NT2/D1 (cell line): ENCODE measurements around the gene RSKR.

ENCODE experiments used
- DNase-seq: peaks from one replicate; pipeline ENCODE4 v3.0.0-alpha.2; 2011; ENCODE audit warnings: low read depth, low spot score
- H3K27me3 ChIP-seq: 2 replicates; pipeline ENCODE4 v1.6.0; 2011; ENCODE audit warnings: mild to moderate bottlenecking; ENCODE audit not compliant: insufficient read length, insufficient read depth
- H3K36me3 ChIP-seq: 2 replicates; pipeline ENCODE4 v1.6.1; 2011; ENCODE audit warnings: mild to moderate bottlenecking, low read length, mixed read lengths; ENCODE audit not compliant: insufficient read depth, insufficient read length
- H3K4me1 ChIP-seq: 2 replicates; pipeline ENCODE4 v1.5.1; 2011; ENCODE audit not compliant: insufficient read depth, insufficient read length
- H3K4me3 ChIP-seq: 2 replicates; pipeline ENCODE4 v1.5.1; 2011; ENCODE audit warnings: low read depth; ENCODE audit not compliant: insufficient read length
- H3K9ac ChIP-seq: 2 replicates; pipeline ENCODE4 v1.6.0; 2011; ENCODE audit warnings: low read depth; ENCODE audit not compliant: insufficient read length
- H3K9me3 ChIP-seq: 2 replicates; pipeline ENCODE4 v1.5.1; 2011; ENCODE audit warnings: mild to moderate bottlenecking, low read length; ENCODE audit not compliant: insufficient read depth
- SUZ12 ChIP-seq: IDR thresholded peaks from 2 replicates; pipeline ENCODE4 v1.6.1; 2011; ENCODE audit not compliant: insufficient read length, insufficient read depth; ENCODE audit errors: extremely low read depth
- YY1 ChIP-seq: IDR thresholded peaks from 2 replicates; pipeline ENCODE4 v1.6.1; 2011; ENCODE audit not compliant: insufficient read length, insufficient read depth
- ZNF274 ChIP-seq: IDR thresholded peaks from 2 replicates; pipeline ENCODE4 v1.6.1; 2011; ENCODE audit warnings: mild to moderate bottlenecking, low read depth, low read length

Gene RSKR

DNA sequence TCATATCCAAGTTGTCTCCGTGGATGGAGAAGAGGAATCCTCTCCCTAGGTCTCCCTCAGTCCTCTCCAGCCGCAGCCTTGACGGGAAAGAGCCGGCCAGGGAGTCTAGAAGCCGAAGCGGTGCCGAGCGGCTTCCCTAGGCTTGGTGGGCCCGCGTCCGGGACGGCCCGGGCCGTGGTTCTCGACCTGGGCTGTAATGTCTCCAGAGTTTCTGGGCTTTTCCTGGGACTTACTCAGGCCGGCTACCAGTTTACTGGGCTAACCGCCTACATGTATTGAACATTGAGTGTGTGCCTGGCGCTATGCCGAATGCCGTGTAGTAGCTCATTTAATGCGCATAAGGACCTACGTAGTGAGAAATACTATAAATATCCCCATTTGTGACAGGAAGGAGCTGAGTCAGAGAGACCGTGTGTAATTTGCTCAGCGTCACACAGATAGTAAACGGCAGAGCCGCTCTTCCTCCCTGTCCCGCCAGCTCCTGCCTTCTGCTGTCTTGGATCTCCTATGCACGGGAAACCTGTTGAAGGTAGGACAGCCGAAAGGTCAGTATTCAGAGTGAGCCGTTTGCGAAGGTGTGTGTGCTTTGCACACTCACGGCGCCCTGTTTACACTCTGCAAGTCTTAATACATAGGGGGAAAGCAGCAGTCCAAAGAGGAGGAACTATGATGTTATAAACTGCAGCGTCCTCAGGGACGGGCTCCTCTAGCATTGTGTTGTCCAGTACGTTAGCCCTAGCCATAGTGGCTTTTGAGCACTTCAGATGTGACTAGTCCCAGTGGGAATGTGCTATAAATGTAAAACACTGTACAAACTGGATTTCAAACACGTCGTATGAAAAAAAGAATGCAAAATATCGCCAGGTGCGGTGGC, 14.4 kb downstream of the RSKR start:
- Histone ChIP-seq H3K9ac (peak overlapping the region; percentile 83), H3K27me3 (no peaks in the 10 kb centered on the region), H3K4me1 (no peaks in the 10 kb centered on the region), H3K36me3 (peaks cover 8% of the 10 kb centered on the region), H3K4me3 (peak overlapping the region; percentile 82), H3K9me3 (no peaks in the 10 kb centered on the region)
- DNase-seq: no peak
- TF ChIP-seq YY1: no peak
- TF ChIP-seq SUZ12: no peak
- TF ChIP-seq ZNF274: no peak

DNA sequence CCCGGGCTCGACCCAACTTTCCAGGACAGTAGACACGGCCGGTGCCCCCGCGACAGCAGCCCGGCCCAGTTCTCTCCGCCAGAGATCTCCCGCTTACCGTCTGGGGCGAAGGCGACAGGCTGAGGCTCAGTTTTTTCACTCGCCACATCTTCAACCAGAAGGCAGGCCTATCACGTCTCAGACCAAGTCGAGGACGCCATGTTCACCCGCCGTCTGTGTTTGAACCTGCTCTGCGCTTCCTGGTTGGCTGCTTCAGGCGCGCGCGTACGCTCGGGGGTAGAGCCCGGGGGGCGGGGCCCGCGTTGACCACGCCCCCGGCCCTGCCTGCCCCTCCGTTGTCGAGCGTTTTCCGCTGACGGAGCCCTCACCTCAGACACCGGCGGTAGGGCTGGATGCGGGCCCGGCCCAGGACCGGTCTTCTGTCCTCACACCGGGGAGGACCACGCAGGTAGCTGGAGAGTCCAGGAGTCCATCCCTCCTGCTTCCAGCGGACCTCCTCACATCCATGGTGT, 15.1 kb downstream of the RSKR start, which contains the start of gene SPAG5:
TSS of gene SPAG5 (minus strand) at position 227 of the 512 bp plus-strand sequence. CDS start at position 148, 79 bp downstream.
- H3K4me3 ChIP-seq: peak within 1 kb of the TSS; percentile 82
- TF ChIP-seq YY1: peak; percentile 45
- no peak for TF ChIP-seq SUZ12
- no peak for TF ChIP-seq ZNF274
- H3K9ac ChIP-seq: peak within 1 kb of the TSS; percentile 91
- no peaks in the 10 kb centered on the region for H3K4me1 ChIP-seq
- H3K27me3 ChIP-seq: no peaks in the 10 kb centered on the region
- H3K36me3 ChIP-seq: peaks cover 10% of the 10 kb centered on the region
- DNase-seq: peak; percentile 84
- no peaks in the 10 kb centered on the region for H3K9me3 ChIP-seq

DNA sequence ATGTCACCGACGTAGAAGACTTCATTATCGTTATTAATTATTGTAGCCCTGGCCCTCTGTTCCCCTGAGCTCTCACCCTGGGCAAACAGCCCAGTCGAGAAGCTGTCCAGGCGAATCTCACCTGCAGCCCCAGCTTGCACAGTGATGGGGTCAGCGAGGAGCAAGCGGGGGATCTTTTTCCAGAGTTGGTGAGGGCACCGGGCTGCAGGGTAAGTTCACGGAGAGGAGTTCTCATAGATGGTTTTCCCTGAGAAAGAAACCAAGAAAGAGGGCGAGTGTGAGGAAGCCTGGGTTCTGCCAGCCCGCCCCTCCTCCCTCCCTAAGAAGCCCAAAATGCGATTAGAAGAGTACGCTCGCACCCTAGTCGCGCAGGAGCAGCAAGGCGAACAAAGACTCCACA, 15.6 kb downstream of the RSKR start:
- no peak for DNase-seq
- Histone ChIP-seq H3K9me3 (no peaks in the 10 kb centered on the region), H3K36me3 (peaks cover 10% of the 10 kb centered on the region), H3K27me3 (no peaks in the 10 kb centered on the region), H3K4me1 (no peaks in the 10 kb centered on the region), H3K4me3 (peak overlapping the region; percentile 82), H3K9ac (peak overlapping the region; percentile 91)
- TF ChIP-seq ZNF274: no peak
- TF ChIP-seq SUZ12: no peak
- TF ChIP-seq YY1: no peak

DNA sequence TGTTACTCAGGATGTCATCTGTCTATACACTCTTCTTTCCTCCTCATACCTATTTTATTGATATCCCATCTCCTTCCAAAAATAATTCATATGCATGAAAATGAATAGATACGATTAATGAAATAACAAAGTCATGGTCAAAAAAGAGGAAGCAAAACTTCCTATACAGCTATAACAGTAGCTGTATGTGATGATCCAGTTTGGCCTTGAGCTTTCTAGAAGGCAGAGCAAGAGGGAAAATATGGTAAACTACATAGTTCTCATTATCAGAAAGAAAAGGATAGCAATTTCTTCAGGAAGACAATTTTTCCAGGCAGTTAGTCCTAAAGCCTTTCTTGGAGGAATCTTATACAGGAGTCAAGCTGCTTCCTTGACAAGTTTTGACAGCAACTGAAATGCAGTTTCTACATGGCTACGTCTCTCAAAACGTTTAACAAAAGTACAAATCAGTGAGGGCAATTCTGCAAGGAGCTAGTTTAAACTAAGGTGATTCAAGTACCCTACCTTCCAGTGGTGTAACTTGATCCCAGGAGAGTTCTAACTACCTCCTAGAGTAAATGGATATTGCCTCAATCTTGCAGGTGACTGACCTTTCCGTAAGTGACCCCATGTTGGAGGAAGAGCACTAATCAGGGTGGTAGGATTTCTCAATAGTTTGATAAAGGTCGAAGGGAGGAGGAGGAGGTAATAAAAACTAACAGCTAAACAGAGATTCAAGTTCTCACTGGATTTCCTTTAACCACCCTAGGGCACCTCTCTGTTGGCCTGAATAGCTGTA, 16.2 kb downstream of the RSKR start:
- peaks cover 16% of the 10 kb centered on the region for H3K36me3 ChIP-seq
- H3K27me3 ChIP-seq: no peaks in the 10 kb centered on the region
- DNase-seq: no peak

DNA sequence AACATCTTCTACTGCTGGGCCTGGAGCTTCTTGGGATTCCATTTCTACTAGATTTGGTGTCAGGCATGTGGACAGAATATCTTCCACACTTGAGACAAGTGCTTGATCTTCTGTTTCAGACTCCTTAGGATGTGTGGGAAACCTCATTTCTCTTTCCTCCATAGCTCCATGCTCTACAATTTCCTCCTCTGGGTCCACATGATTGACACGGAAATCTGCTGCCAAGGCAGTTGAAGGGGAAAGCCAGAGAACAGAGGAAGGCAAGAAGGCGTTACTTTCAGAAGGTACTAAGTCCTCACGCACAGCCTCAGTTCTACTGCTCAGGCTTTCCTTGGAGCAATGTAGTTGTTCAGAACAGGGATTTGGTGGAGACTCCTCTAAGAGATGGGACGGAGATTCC, 21.7 kb downstream of the RSKR start:
- Histone ChIP-seq H3K9ac (no peak overlapping the region), H3K4me1 (no peaks in the 10 kb centered on the region), H3K36me3 (peaks cover 62% of the 10 kb centered on the region), H3K9me3 (no peaks in the 10 kb centered on the region), H3K27me3 (no peaks in the 10 kb centered on the region), H3K4me3 (no peak overlapping the region)
- TF ChIP-seq YY1 (no peak), SUZ12 (no peak), ZNF274 (no peak)
- DNase-seq: no peak

More for the DNA sequence above, 16.2 kb downstream of the RSKR start:
- TF ChIP-seq YY1 (no peak), ZNF274 (no peak), SUZ12 (no peak)
- Histone ChIP-seq H3K4me1 (no peaks in the 10 kb centered on the region), H3K9me3 (no peaks in the 10 kb centered on the region), H3K4me3 (peak overlapping the region; percentile 82), H3K9ac (peak overlapping the region; percentile 91)

DNA sequence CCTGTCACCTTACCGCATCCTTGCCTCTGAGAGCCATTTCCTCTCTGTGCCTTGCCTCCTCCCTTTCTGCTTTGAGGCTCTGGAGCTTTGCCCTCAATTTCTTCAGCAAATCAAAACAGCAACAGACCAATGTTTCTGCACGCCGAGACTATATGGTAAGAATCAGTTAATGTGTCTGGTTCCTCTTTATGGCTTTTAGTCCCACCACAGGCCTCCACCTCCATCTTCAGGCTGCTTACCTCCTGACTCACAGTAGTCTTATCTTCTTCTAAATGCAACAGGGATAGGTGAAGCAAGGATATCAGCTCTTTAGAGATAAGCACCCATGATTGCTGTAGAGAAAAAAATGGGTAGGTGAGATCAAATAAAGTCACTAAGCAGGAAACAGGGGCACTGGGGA, 28.1 kb downstream of the RSKR start:
- DNase-seq: no peak
- Histone ChIP-seq H3K9ac (no peak overlapping the region), H3K4me3 (no peak overlapping the region), H3K4me1 (no peaks in the 10 kb centered on the region), H3K36me3 (peaks cover 82% of the 10 kb centered on the region), H3K27me3 (no peaks in the 10 kb centered on the region), H3K9me3 (no peaks in the 10 kb centered on the region)
- TF ChIP-seq SUZ12 (no peak), ZNF274 (no peak), YY1 (no peak)
